Activated CD4-positive, alpha-beta memory T cell treated with anti-CD3 and anti-CD28 coated beads for 36 hours (primary cell): ENCODE measurements around the gene SEPTIN2. TPM values are rescaled to one million over a fixed set of nuclear protein-coding genes. Genes with fewer than 3 reads are reported as not detected.
A peak's percentile ranks its signal among the peaks of the same experiment; 100 is the strongest.

Source experiments
- CTCF ChIA-PET: fragments of 350-600 bp; sonication (Branson Sonifier 250); formaldehyde crosslinking; loops from one replicate; lab custom pipeline; 2021; ENCODE audit warnings: antibody characterized with exemption, inconsistent platforms; lab: Charles Lee
- POLR2A ChIA-PET: fragments of 350-600 bp; sonication (Branson Sonifier 250); formaldehyde crosslinking; loops from one replicate; lab custom pipeline; 2021; ENCODE audit warnings: antibody characterized with exemption; lab: Charles Lee
- DNase-seq: peaks from one replicate; pipeline ENCODE4 v3.0.0-alpha.2; 2020
- H3K27ac Mint-ChIP-seq: one replicate; pipeline ENCODE4 v1.8.0; 2021; ENCODE audit warnings: mixed read lengths
- H3K27me3 Mint-ChIP-seq: one replicate; pipeline ENCODE4 v1.8.0; 2021; ENCODE audit warnings: mixed read lengths
- H3K36me3 Mint-ChIP-seq: one replicate; pipeline ENCODE4 v1.8.0; 2021; ENCODE audit warnings: mixed read lengths
- H3K4me1 Mint-ChIP-seq: one replicate; pipeline ENCODE4 v1.8.0; 2021; ENCODE audit warnings: low read depth, mixed read lengths
- H3K4me3 Mint-ChIP-seq: one replicate; pipeline ENCODE4 v1.8.0; 2021; ENCODE audit warnings: mild to moderate bottlenecking, mixed read lengths
- H3K9me3 Mint-ChIP-seq: one replicate; pipeline ENCODE4 v1.8.0; 2021; ENCODE audit warnings: mixed read lengths
- intact Hi-C: fragments of 100-400 bp; cut with micrococcal nuclease; formaldehyde crosslinking; loops from one replicate; pipeline ENCODE4 v1.15.1; 2023
- total RNA-seq, 2 experiments: library from RNA; stranded (reverse); gene quantifications; one replicate each; pipeline ENCODE4 v1.2.3, GENCODE V29; 2021

The SEPTIN2 gene
- total RNA-seq, 2 experiments from 2014 or later: 255 to 261 TPM

GRCh38 chr2:241340631-241341163 lies 25.0 kb downstream of the SEPTIN2 start:
- ChIA-PET POLR2A (no interaction called here), CTCF (no interaction called here)
- Mint-ChIP-seq H3K4me3 (no peak overlapping the region), H3K27ac (peak overlapping the region; percentile 70), H3K36me3 (peaks cover 70% of the 10 kb centered on the region), H3K4me1 (peaks cover 32% of the 10 kb centered on the region), H3K27me3 (no peaks in the 10 kb centered on the region), H3K9me3 (no peaks in the 10 kb centered on the region)
- DNase-seq: peak; percentile 30
- intact Hi-C loops: no loop called here

- Mint-ChIP-seq H3K27me3 (no peaks in the 10 kb centered on the region), H3K9me3 (no peaks in the 10 kb centered on the region), H3K4me3 (no peak overlapping the region), H3K4me1 (peaks cover 12% of the 10 kb centered on the region), H3K36me3 (peaks cover 54% of the 10 kb centered on the region), H3K27ac (no peak overlapping the region)
- DNase-seq: no peak
- ChIA-PET CTCF (no interaction called here), POLR2A (no interaction called here)
- intact Hi-C loops: no loop called here
Measured at GRCh38 chr2:241344925-241345651, 29.4 kb downstream of the SEPTIN2 start.

- DNase-seq: no peak
- Mint-ChIP-seq H3K9me3 (no peaks in the 10 kb centered on the region), H3K27me3 (no peaks in the 10 kb centered on the region), H3K36me3 (peaks cover 37% of the 10 kb centered on the region), H3K4me1 (peaks cover 17% of the 10 kb centered on the region), H3K27ac (no peak overlapping the region), H3K4me3 (no peak overlapping the region)
- POLR2A ChIA-PET: no interaction called here
- intact Hi-C loops: loop anchor here (5.0 kb wide), 1 partner anchor 1328 kb away; no protein-coding TSS in a partner anchor
- CTCF ChIA-PET: no interaction called here
Measured at GRCh38 chr2:241349941-241350340, 34.2 kb downstream of the SEPTIN2 start.

- POLR2A ChIA-PET: no interaction called here
- Mint-ChIP-seq H3K27me3 (no peaks in the 10 kb centered on the region), H3K36me3 (peaks cover 37% of the 10 kb centered on the region), H3K9me3 (no peaks in the 10 kb centered on the region), H3K27ac (peak overlapping the region; percentile 39), H3K4me1 (peaks cover 17% of the 10 kb centered on the region), H3K4me3 (no peak overlapping the region)
- CTCF ChIA-PET: no interaction called here
- no peak for DNase-seq
- intact Hi-C loops: loop anchor here (5.0 kb wide), 1 partner anchor 1328 kb away; no protein-coding TSS in a partner anchor
Measured at GRCh38 chr2:241350530-241350877, 34.8 kb downstream of the SEPTIN2 start.

- peaks cover 32% of the 10 kb centered on the region for H3K36me3 Mint-ChIP-seq
- H3K27me3 Mint-ChIP-seq: no peaks in the 10 kb centered on the region
- peaks cover 17% of the 10 kb centered on the region for H3K4me1 Mint-ChIP-seq
- ChIA-PET POLR2A (no interaction called here), CTCF (no interaction called here)
- H3K4me3 Mint-ChIP-seq: no peak overlapping the region
- no peak for DNase-seq
- intact Hi-C loops: loop anchor here (5.0 kb wide), 1 partner anchor 1329 kb away; no protein-coding TSS in a partner anchor
- H3K9me3 Mint-ChIP-seq: no peaks in the 10 kb centered on the region
- H3K27ac Mint-ChIP-seq: peak overlapping the region; percentile 39
Measured at GRCh38 chr2:241350878-241351639, 35.3 kb downstream of the SEPTIN2 start.

GRCh38 chr2:241351640-241352031 lies 35.9 kb downstream of the SEPTIN2 start:
- intact Hi-C loops: loop anchor here (5.0 kb wide), 1 partner anchor 1329 kb away; no protein-coding TSS in a partner anchor
- H3K36me3 Mint-ChIP-seq: peaks cover 31% of the 10 kb centered on the region
- no peaks in the 10 kb centered on the region for H3K27me3 Mint-ChIP-seq
- H3K27ac Mint-ChIP-seq: peak overlapping the region; percentile 28
- no peak overlapping the region for H3K4me3 Mint-ChIP-seq
- no peak for DNase-seq
- no peaks in the 10 kb centered on the region for H3K9me3 Mint-ChIP-seq
- POLR2A ChIA-PET: no interaction called here
- CTCF ChIA-PET: no interaction called here
- H3K4me1 Mint-ChIP-seq: peaks cover 17% of the 10 kb centered on the region

GRCh38 chr2:241352227-241352626 lies 36.5 kb downstream of the SEPTIN2 start:
- Mint-ChIP-seq H3K4me3 (no peak overlapping the region), H3K4me1 (peaks cover 23% of the 10 kb centered on the region), H3K27me3 (no peaks in the 10 kb centered on the region), H3K36me3 (peaks cover 31% of the 10 kb centered on the region), H3K27ac (peak overlapping the region; percentile 28), H3K9me3 (no peaks in the 10 kb centered on the region)
- intact Hi-C loops: loop anchor here (5.0 kb wide), 1 partner anchor 1330 kb away; no protein-coding TSS in a partner anchor
- ChIA-PET POLR2A (no interaction called here), CTCF (no interaction called here)
- DNase-seq: no peak

GRCh38 chr2:241354668-241355658 lies 39.2 kb downstream of the SEPTIN2 start:
- DNase-seq: peak; percentile 70
- Mint-ChIP-seq H3K4me1 (peaks cover 38% of the 10 kb centered on the region), H3K36me3 (peaks cover 22% of the 10 kb centered on the region), H3K27me3 (no peaks in the 10 kb centered on the region), H3K4me3 (no peak overlapping the region), H3K27ac (peak overlapping the region; percentile 29), H3K9me3 (no peaks in the 10 kb centered on the region)
- POLR2A ChIA-PET: no interaction called here
- CTCF ChIA-PET: no interaction called here
- intact Hi-C loops: loop anchor here (5.0 kb wide), 5 partner anchors 262 to 1333 kb away; partner anchors contain the start of genes D2HGDH, DTYMK and RNPEPL1

- POLR2A ChIA-PET: no interaction called here
- peak within 1 kb of the TSS; percentile 79 for H3K27ac Mint-ChIP-seq
- intact Hi-C loops: loop anchor here (1.0 to 5.0 kb wide), 7 partner anchors 41 to 789 kb away; partner anchors contain the start of genes D2HGDH, DTYMK, HDLBP and RNPEPL1
- peak within 1 kb of the TSS; percentile 75 for H3K4me3 Mint-ChIP-seq
- peaks cover 35% of the 10 kb centered on the region for H3K4me1 Mint-ChIP-seq
- H3K9me3 Mint-ChIP-seq: no peaks in the 10 kb centered on the region
- CTCF ChIA-PET: no interaction called here
- no peaks in the 10 kb centered on the region for H3K27me3 Mint-ChIP-seq
- H3K36me3 Mint-ChIP-seq: peaks cover 13% of the 10 kb centered on the region
- DNase-seq: peak; percentile 98
Measured at GRCh38 chr2:241355983-241356870, 40.5 kb downstream of the SEPTIN2 start, which contains the start of gene FARP2. TSS of gene FARP2 (plus strand) at chr2:241356285. CDS start at chr2:241373108, 16,823 bp downstream.

- Mint-ChIP-seq H3K36me3 (peaks cover 13% of the 10 kb centered on the region), H3K4me1 (peaks cover 35% of the 10 kb centered on the region), H3K27ac (no peak overlapping the region), H3K9me3 (no peaks in the 10 kb centered on the region), H3K27me3 (no peaks in the 10 kb centered on the region), H3K4me3 (peak overlapping the region; percentile 75)
- no peak for DNase-seq
- intact Hi-C loops: loop anchor here (1.0 to 5.0 kb wide), 7 partner anchors 42 to 790 kb away; partner anchors contain the start of genes D2HGDH, DTYMK, HDLBP and RNPEPL1
- ChIA-PET POLR2A (no interaction called here), CTCF (no interaction called here)
Measured at GRCh38 chr2:241356871-241357260, 41.1 kb downstream of the SEPTIN2 start.
